OCI-LY1 (cell line): ENCODE results near the gene LIPT2.
A peak's percentile ranks its signal among the peaks of the same experiment; 100 is the strongest.

Experiments
- H2AFZ ChIP-seq: fragments of 200-600 bp; sonication (generic), shearing (Covaris generic); 2 replicates; pipeline ENCODE4 v1.6.0; 2014; ENCODE audit warnings: antibody characterized with exemption, mild to moderate bottlenecking, low read length
- H3F3A ChIP-seq: fragments of 200-600 bp; sonication (generic), shearing (Covaris generic); 2 replicates; pipeline ENCODE4 v1.6.0; 2014; ENCODE audit warnings: mild to moderate bottlenecking, antibody characterized with exemption, low read length, moderate library complexity; ENCODE audit not compliant: insufficient read depth
- H3K27ac ChIP-seq: fragments of 200-600 bp; sonication (generic); 2 replicates; pipeline ENCODE4 v1.5.1; 2014; ENCODE audit warnings: low read length, mixed run types, mild to moderate bottlenecking, low read depth; ENCODE audit not compliant: poor library complexity, severe bottlenecking
- H3K27me3 ChIP-seq: fragments of 200-600 bp; sonication (generic); 2 replicates; pipeline ENCODE4 v1.6.0; 2014; ENCODE audit warnings: antibody characterized with exemption, mild to moderate bottlenecking, low read length, moderate library complexity; ENCODE audit not compliant: insufficient read depth
- H3K36me3 ChIP-seq: fragments of 200-600 bp; sonication (generic); 2 replicates; pipeline ENCODE4 v1.6.1; 2014; ENCODE audit warnings: mild to moderate bottlenecking, antibody characterized with exemption, low read length, moderate library complexity, mixed read lengths; ENCODE audit not compliant: insufficient read depth
- H3K4me1 ChIP-seq: fragments of 200-600 bp; sonication (generic); 2 replicates; pipeline ENCODE4 v1.5.1; 2014; ENCODE audit warnings: mild to moderate bottlenecking, low read length, moderate library complexity; ENCODE audit not compliant: insufficient read depth, severe bottlenecking
- H3K4me2 ChIP-seq: fragments of 200-600 bp; sonication (generic), shearing (Covaris generic); 2 replicates; pipeline ENCODE4 v1.6.1; 2014; ENCODE audit warnings: low read length
- H3K4me3 ChIP-seq: fragments of 200-600 bp; sonication (generic); 2 replicates; pipeline ENCODE4 v1.5.1; 2014; ENCODE audit warnings: low read length, low read depth, mild to moderate bottlenecking, mixed read lengths; ENCODE audit not compliant: poor library complexity, severe bottlenecking
- H3K79me2 ChIP-seq: fragments of 200-600 bp; shearing (Covaris generic); 2 replicates; pipeline ENCODE4 v1.6.1; 2016; ENCODE audit warnings: mixed run types, low read length, mixed read lengths; ENCODE audit not compliant: insufficient read depth
- H3K9ac ChIP-seq: fragments of 200-600 bp; sonication (generic), shearing (Covaris generic); 2 replicates; pipeline ENCODE4 v1.6.1; 2014; ENCODE audit warnings: mild to moderate bottlenecking, low read length, mixed read lengths
- H3K9me2 ChIP-seq: fragments of 200-600 bp; sonication (generic), shearing (Covaris generic); 2 replicates; pipeline ENCODE4 v1.6.1; 2014; ENCODE audit warnings: low read depth, mild to moderate bottlenecking, low read length, mixed read lengths
- H3K9me3 ChIP-seq: fragments of 200-600 bp; shearing (Covaris generic); 2 replicates; pipeline ENCODE4 v1.6.1; 2014; ENCODE audit warnings: low read length, mixed read lengths
- H4K20me1 ChIP-seq: fragments of 200-600 bp; sonication (generic), shearing (Covaris generic); 2 replicates; pipeline ENCODE4 v1.6.0; 2016; ENCODE audit warnings: mild to moderate bottlenecking, low read length; ENCODE audit not compliant: insufficient read depth
- CTCF ChIP-seq: fragments of 200-600 bp; sonication (generic), shearing (Covaris generic); IDR thresholded peaks from 2 replicates; pipeline ENCODE4 v1.5.1; 2017; ENCODE audit warnings: mild to moderate bottlenecking, antibody characterized with exemption, low read length, moderate library complexity, mixed read lengths
- EZH2 ChIP-seq: fragments of 200-600 bp; sonication (generic), shearing (Covaris generic); IDR thresholded peaks from 2 replicates; pipeline ENCODE4 v1.8.0; 2017; ENCODE audit warnings: borderline replicate concordance, mixed run types, mild to moderate bottlenecking, antibody characterized with exemption, low read length, moderate library complexity, mixed read lengths

Gene LIPT2

GRCh38 chr11:74487875-74488274, 5.6 kb downstream of the LIPT2 start:
- H3K27me3 ChIP-seq: peaks cover 4% of the 10 kb centered on the region; the same call in 1 of the 2 replicates
- H4K20me1 ChIP-seq: no peaks in the 10 kb centered on the region
- H2AFZ ChIP-seq: no peak overlapping the region
- no peaks in the 10 kb centered on the region for H3F3A ChIP-seq
- H3K9me2 ChIP-seq: no peaks in the 10 kb centered on the region
- H3K9ac ChIP-seq: no peak overlapping the region
- no peaks in the 10 kb centered on the region for H3K9me3 ChIP-seq
- H3K4me2 ChIP-seq: no peak overlapping the region
- TF ChIP-seq EZH2 (no peak), CTCF (peak; percentile 31; the same call in 1 of the 2 replicates)
- no peaks in the 10 kb centered on the region for H3K4me1 ChIP-seq
- H3K79me2 ChIP-seq: no peaks in the 10 kb centered on the region
- no peak overlapping the region for H3K27ac ChIP-seq
- no peak overlapping the region for H3K4me3 ChIP-seq
- no peaks in the 10 kb centered on the region for H3K36me3 ChIP-seq

GRCh38 chr11:74485868-74486267, 7.7 kb downstream of the LIPT2 start:
- Histone ChIP-seq H3K9me2 (no peaks in the 10 kb centered on the region), H3K36me3 (no peaks in the 10 kb centered on the region), H3K79me2 (no peaks in the 10 kb centered on the region), H3K9me3 (no peaks in the 10 kb centered on the region), H3K27me3 (peaks cover 4% of the 10 kb centered on the region; the same call in 1 of the 2 replicates), H4K20me1 (no peaks in the 10 kb centered on the region), H3K4me2 (no peak overlapping the region), H2AFZ (no peak overlapping the region), H3K9ac (no peak overlapping the region), H3K27ac (no peak overlapping the region), H3K4me3 (no peak overlapping the region), H3F3A (no peaks in the 10 kb centered on the region), H3K4me1 (no peaks in the 10 kb centered on the region)
- no peak for TF ChIP-seq CTCF
- no peak for TF ChIP-seq EZH2

GRCh38 chr11:74480688-74481417, 12.7 kb downstream of the LIPT2 start:
- Histone ChIP-seq H3F3A (no peaks in the 10 kb centered on the region), H2AFZ (no peak overlapping the region), H3K27me3 (0 out of 2 replicates have a peak, but pooled peaks cover 2% of the 10 kb centered on the region), H3K4me1 (no peaks in the 10 kb centered on the region), H3K79me2 (no peaks in the 10 kb centered on the region), H3K9me2 (no peaks in the 10 kb centered on the region), H4K20me1 (no peaks in the 10 kb centered on the region), H3K9ac (no peak overlapping the region), H3K4me3 (no peak overlapping the region), H3K4me2 (no peak overlapping the region), H3K9me3 (no peaks in the 10 kb centered on the region), H3K27ac (no peak overlapping the region), H3K36me3 (no peaks in the 10 kb centered on the region)
- TF ChIP-seq CTCF (no peak), EZH2 (no peak)
